Measurements from ENCODE around the gene USP6NL.

USP6NL gene

DNA sequence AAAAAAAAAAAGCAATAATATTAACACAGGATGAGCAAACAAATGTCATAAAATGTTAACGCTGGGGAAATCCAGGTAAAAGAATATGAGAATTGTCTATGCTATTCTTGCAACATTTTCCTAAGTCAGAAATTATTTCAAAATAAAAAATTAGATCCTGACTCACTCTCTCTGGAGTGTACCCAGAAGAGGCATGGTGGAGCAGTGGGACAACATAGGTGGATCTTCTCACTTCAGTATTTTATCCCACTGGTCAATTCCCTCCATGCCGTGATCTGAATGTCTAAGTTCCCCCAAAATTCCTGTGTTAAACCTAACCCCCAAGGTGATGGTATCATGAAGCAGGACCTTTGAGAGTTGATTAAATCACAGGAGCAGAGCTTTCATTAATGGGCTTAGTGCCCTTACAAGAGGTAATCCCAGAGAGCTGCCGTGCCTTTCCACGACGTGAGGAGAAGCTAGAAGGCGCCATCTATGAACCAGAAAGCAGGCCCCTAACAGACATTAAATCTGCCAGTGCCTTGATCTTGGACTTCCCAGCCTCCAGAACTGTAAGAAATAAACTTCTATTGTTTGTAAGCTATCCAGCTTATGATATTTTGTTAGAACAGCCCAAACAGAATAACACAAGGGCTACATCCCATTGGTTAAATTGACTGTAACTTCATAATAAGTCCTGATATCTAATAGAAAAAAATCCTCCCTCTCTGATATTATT is 35.2 kb downstream of the USP6NL start:
- H3K79me2 ChIP-seq (ENCODE audit: insufficient read depth, low read length), result peaks cover 66% of the 10 kb centered on the region

DNA sequence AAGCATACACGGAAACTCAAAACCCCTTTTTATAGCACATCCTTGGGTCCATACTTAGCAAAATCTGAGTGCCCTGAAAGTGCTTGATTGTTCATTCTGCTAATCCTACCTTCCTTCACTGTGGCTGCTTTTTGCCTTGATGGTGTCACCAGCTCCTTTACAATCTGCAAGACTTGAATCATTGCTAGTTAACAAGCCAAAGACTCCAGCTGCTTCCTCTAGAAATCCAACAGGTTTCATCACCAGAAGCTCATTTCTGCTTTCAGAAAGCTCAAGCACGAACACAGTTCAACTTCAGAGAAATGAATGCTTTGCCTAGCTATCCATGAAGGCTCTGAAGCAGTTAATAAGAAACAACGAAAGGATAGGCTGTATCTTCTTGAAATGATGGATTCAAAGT is 38.0 kb downstream of the USP6NL start:
- Histone ChIP-seq H4K20me1 (ENCODE audit: insufficient read depth, low read length, poor library complexity, severe bottlenecking) (peaks cover 4% of the 10 kb centered on the region), H3K4me2 (ENCODE audit: low read depth, low read length, poor library complexity, severe bottlenecking) (no peak overlapping the region), H3K4me1 (ENCODE audit: insufficient read depth, low read length, poor library complexity, severe bottlenecking) (peaks cover 8% of the 10 kb centered on the region), H3F3A (ENCODE audit: low read depth) (no peaks in the 10 kb centered on the region), H3K36me3 (ENCODE audit: insufficient read depth, low read length) (no peaks in the 10 kb centered on the region), H3K79me2 (ENCODE audit: insufficient read depth, low read length) (peaks cover 71% of the 10 kb centered on the region), H3K9ac (ENCODE audit: low read depth, low read length, poor library complexity, severe bottlenecking) (no peak overlapping the region), H2AFZ (ENCODE audit: low read length) (no peak overlapping the region), H3K4me3 (ENCODE audit: low read length, poor library complexity, severe bottlenecking) (no peak overlapping the region), H3K9me3 (ENCODE audit: insufficient read depth, low read depth, low read length) (no peaks in the 10 kb centered on the region), H3K27me3 (ENCODE audit: insufficient read depth, low read length, poor library complexity, severe bottlenecking) (no peaks in the 10 kb centered on the region), H3K9me2 (replicated peaks; ENCODE audit: low read depth, low read length) (no peaks in the 10 kb centered on the region)
- TF ChIP-seq, protein P1, sequence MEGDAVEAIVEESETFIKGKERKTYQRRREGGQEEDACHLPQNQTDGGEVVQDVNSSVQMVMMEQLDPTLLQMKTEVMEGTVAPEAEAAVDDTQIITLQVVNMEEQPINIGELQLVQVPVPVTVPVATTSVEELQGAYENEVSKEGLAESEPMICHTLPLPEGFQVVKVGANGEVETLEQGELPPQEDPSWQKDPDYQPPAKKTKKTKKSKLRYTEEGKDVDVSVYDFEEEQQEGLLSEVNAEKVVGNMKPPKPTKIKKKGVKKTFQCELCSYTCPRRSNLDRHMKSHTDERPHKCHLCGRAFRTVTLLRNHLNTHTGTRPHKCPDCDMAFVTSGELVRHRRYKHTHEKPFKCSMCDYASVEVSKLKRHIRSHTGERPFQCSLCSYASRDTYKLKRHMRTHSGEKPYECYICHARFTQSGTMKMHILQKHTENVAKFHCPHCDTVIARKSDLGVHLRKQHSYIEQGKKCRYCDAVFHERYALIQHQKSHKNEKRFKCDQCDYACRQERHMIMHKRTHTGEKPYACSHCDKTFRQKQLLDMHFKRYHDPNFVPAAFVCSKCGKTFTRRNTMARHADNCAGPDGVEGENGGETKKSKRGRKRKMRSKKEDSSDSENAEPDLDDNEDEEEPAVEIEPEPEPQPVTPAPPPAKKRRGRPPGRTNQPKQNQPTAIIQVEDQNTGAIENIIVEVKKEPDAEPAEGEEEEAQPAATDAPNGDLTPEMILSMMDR (conservative IDR thresholded peaks at IDR 0.05; ENCODE audit: low read length), result no peak
- no peak for TF ChIP-seq EZH2phosphoT487 (IDR thresholded peaks at IDR 0.05; ENCODE audit: borderline replicate concordance)

More for the DNA sequence above, 35.2 kb downstream of the USP6NL start:
- Histone ChIP-seq H3K4me1 (ENCODE audit: insufficient read depth, low read length, poor library complexity, severe bottlenecking) (peaks cover 8% of the 10 kb centered on the region), H3F3A (ENCODE audit: low read depth) (no peaks in the 10 kb centered on the region), H3K9ac (ENCODE audit: low read depth, low read length, poor library complexity, severe bottlenecking) (no peak overlapping the region), H3K9me3 (ENCODE audit: insufficient read depth, low read depth, low read length) (no peaks in the 10 kb centered on the region), H3K4me3 (ENCODE audit: low read length, poor library complexity, severe bottlenecking) (no peak overlapping the region), H3K36me3 (ENCODE audit: insufficient read depth, low read length) (no peaks in the 10 kb centered on the region), H3K27me3 (ENCODE audit: insufficient read depth, low read length, poor library complexity, severe bottlenecking) (no peaks in the 10 kb centered on the region), H4K20me1 (ENCODE audit: insufficient read depth, low read length, poor library complexity, severe bottlenecking) (peaks cover 4% of the 10 kb centered on the region), H3K9me2 (replicated peaks; ENCODE audit: low read depth, low read length) (no peaks in the 10 kb centered on the region), H3K4me2 (ENCODE audit: low read depth, low read length, poor library complexity, severe bottlenecking) (no peak overlapping the region), H2AFZ (ENCODE audit: low read length) (no peak overlapping the region)
- no peak for TF ChIP-seq EZH2phosphoT487 (IDR thresholded peaks at IDR 0.05; ENCODE audit: borderline replicate concordance)
- TF ChIP-seq, protein P1 (conservative IDR thresholded peaks at IDR 0.05; ENCODE audit: low read length), result no peak

DNA sequence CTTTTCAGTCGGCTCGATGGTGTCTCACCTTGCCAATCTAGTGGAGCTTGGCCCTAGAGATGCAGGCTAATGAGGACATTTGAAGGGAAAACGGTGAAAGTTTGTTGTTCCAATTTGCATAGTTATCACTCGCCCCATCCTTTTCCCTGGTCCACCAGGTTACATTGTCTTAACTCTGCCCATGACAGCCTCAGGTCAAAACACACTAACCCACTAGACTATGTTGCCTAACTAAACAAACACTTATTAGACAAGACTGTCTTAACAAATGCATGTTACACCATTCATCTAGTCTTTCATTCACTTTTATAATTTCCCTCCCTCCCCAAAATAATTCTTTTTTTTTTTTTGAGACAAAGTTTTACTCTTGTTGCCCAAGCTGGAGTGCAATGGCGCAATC is 40.7 kb downstream of the USP6NL start:
- H2AFZ ChIP-seq (ENCODE audit: low read length), result no peak overlapping the region
- TF ChIP-seq, protein P1 (conservative IDR thresholded peaks at IDR 0.05; ENCODE audit: low read length), result no peak
- TF ChIP-seq EZH2phosphoT487 (IDR thresholded peaks at IDR 0.05; ENCODE audit: borderline replicate concordance), result no peak
- H3K27me3 ChIP-seq (ENCODE audit: insufficient read depth, low read length, poor library complexity, severe bottlenecking), result no peaks in the 10 kb centered on the region
- H3K9me3 ChIP-seq (ENCODE audit: insufficient read depth, low read depth, low read length), result no peaks in the 10 kb centered on the region
- H3K4me3 ChIP-seq (ENCODE audit: low read length, poor library complexity, severe bottlenecking), result no peak overlapping the region
- H3K9me2 ChIP-seq (replicated peaks; ENCODE audit: low read depth, low read length), result no peaks in the 10 kb centered on the region
- no peaks in the 10 kb centered on the region for H3K36me3 ChIP-seq (ENCODE audit: insufficient read depth, low read length)
- no peaks in the 10 kb centered on the region for H3F3A ChIP-seq (ENCODE audit: low read depth)
- H3K9ac ChIP-seq (ENCODE audit: low read depth, low read length, poor library complexity, severe bottlenecking), result no peak overlapping the region
- peaks cover 8% of the 10 kb centered on the region for H3K4me1 ChIP-seq (ENCODE audit: insufficient read depth, low read length, poor library complexity, severe bottlenecking)
- H4K20me1 ChIP-seq (ENCODE audit: insufficient read depth, low read length, poor library complexity, severe bottlenecking), result peaks cover 4% of the 10 kb centered on the region
- peaks cover 74% of the 10 kb centered on the region for H3K79me2 ChIP-seq (ENCODE audit: insufficient read depth, low read length)
- no peak overlapping the region for H3K4me2 ChIP-seq (ENCODE audit: low read depth, low read length, poor library complexity, severe bottlenecking)
